ENCODE data around the gene THSD4.

DNA sequence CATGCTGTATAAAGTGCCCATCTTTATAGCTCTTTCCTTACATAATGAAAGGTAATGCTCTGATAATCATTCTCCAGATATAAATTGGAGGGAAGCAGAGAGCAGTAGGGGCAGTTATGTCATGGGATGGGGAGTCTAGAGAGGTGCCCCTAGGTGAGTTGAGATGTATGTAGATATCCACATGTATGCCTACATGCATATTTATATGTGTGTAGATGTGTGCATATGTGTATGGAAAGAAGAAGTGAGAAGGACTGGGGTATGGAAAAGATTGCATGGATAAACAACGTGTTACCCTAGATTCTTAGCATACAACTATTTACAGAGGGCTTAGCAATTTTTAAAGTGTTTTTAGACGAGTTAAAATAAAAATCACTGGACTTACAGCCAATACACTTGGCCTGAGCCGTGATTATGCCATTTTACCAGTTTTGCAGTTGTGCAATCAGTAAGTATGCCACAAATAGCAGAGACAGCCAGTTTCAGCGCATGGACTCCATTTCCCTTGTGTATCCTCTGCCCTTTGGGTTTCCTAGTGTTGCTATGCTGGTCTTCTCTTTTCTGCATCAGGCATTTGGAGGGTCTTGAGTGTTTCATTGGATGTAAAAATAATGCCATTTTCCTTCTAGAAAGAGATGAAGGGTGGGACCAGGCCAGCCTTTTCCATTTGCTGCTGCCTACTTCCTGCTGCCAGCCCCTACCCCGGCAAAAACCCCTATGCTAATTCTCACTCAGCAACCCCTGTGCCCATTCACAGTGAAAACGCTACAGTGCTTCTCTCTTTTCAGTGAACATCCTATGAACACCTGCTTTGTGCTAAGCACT lies 495.7 kb downstream of the THSD4 start:
- TF ChIP-seq, protein P1, sequence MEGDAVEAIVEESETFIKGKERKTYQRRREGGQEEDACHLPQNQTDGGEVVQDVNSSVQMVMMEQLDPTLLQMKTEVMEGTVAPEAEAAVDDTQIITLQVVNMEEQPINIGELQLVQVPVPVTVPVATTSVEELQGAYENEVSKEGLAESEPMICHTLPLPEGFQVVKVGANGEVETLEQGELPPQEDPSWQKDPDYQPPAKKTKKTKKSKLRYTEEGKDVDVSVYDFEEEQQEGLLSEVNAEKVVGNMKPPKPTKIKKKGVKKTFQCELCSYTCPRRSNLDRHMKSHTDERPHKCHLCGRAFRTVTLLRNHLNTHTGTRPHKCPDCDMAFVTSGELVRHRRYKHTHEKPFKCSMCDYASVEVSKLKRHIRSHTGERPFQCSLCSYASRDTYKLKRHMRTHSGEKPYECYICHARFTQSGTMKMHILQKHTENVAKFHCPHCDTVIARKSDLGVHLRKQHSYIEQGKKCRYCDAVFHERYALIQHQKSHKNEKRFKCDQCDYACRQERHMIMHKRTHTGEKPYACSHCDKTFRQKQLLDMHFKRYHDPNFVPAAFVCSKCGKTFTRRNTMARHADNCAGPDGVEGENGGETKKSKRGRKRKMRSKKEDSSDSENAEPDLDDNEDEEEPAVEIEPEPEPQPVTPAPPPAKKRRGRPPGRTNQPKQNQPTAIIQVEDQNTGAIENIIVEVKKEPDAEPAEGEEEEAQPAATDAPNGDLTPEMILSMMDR (conservative IDR thresholded peaks at IDR 0.05; ENCODE audit: low read length), result no peak
- TF ChIP-seq EZH2phosphoT487 (IDR thresholded peaks at IDR 0.05; ENCODE audit: borderline replicate concordance, low read depth, low read length), result no peak
